HEK293 (cell line): ENCODE data around the gene RPS23.

Experiments used
- BCL11A ChIP-seq: fragments of 450-650 bp; formaldehyde crosslinking; IDR thresholded peaks from 2 replicates; pipeline ENCODE4 v1.5.1; 2016; ENCODE audit warnings: low read depth, missing biosample characterization, missing genetic modification characterization
- GLI2 ChIP-seq: fragments of 450-650 bp; formaldehyde crosslinking; IDR thresholded peaks from 2 replicates; pipeline ENCODE4; 2017; ENCODE audit warnings: missing biosample characterization, missing genetic modification characterization, low read depth, borderline replicate concordance
- HOXC10 ChIP-seq: sonication (generic); formaldehyde crosslinking; IDR thresholded peaks from 2 replicates; pipeline ENCODE4 v1.8.1; 2023; ENCODE audit warnings: mild to moderate bottlenecking, missing genetic modification reagents
- KLF8 ChIP-seq: fragments of 450-650 bp; formaldehyde crosslinking; IDR thresholded peaks from 2 replicates; pipeline ENCODE4 v1.5.1; 2016; ENCODE audit warnings: missing biosample characterization, missing genetic modification characterization
- KLF9 ChIP-seq: fragments of 450-650 bp; formaldehyde crosslinking; IDR thresholded peaks from 2 replicates; pipeline ENCODE4 v1.5.1; 2016; ENCODE audit warnings: missing biosample characterization, missing genetic modification characterization, low read depth
- OSR2 ChIP-seq: fragments of 450-650 bp; formaldehyde crosslinking; IDR thresholded peaks from 2 replicates; pipeline ENCODE4 v1.5.1; 2016; ENCODE audit warnings: missing biosample characterization, missing genetic modification characterization
- RBAK ChIP-seq: fragments of 450-650 bp; formaldehyde crosslinking; IDR thresholded peaks from 2 replicates; pipeline ENCODE4 v1.5.1; 2016; ENCODE audit warnings: missing biosample characterization, missing genetic modification characterization
- SALL2 ChIP-seq: fragments of 450-650 bp; formaldehyde crosslinking; IDR thresholded peaks from 2 replicates; pipeline ENCODE4 v1.5.0; 2017; ENCODE audit warnings: missing biosample characterization, mild to moderate bottlenecking, missing genetic modification characterization, borderline replicate concordance
- TCF7L2 ChIP-seq: IDR thresholded peaks from 2 replicates; pipeline ENCODE4 v1.6.1; 2011; ENCODE audit warnings: low read depth, mild to moderate bottlenecking, inconsistent platforms, low read length, moderate library complexity, borderline replicate concordance
- YY1 ChIP-seq: fragments of 450-650 bp; formaldehyde crosslinking; IDR thresholded peaks from 2 replicates; pipeline ENCODE4 v1.5.1; 2018; ENCODE audit warnings: missing biosample characterization, missing genetic modification characterization
- YY2 ChIP-seq: fragments of 450-650 bp; formaldehyde crosslinking; IDR thresholded peaks from 2 replicates; pipeline ENCODE4 v1.5.1; 2016; ENCODE audit warnings: missing biosample characterization, missing genetic modification characterization
- ZFP41 ChIP-seq: fragments of 450-650 bp; formaldehyde crosslinking; IDR thresholded peaks from 2 replicates; pipeline ENCODE4 v1.5.1; 2016; ENCODE audit warnings: missing biosample characterization, missing genetic modification characterization, borderline replicate concordance
- ZIC2 ChIP-seq: fragments of 450-650 bp; formaldehyde crosslinking; IDR thresholded peaks from 2 replicates; pipeline ENCODE4 v1.5.1; 2016; ENCODE audit warnings: missing biosample characterization, missing genetic modification characterization
- ZNF211 ChIP-seq: fragments of 450-650 bp; formaldehyde crosslinking; IDR thresholded peaks from 2 replicates; pipeline ENCODE4 v1.5.1; 2016; ENCODE audit warnings: low read depth, missing biosample characterization, missing genetic modification characterization
- ZNF311 ChIP-seq: fragments of 450-650 bp; formaldehyde crosslinking; IDR thresholded peaks from 2 replicates; pipeline ENCODE4 v1.5.1; 2017; ENCODE audit warnings: missing biosample characterization, missing genetic modification characterization, borderline replicate concordance
- ZNF335 ChIP-seq: fragments of 450-650 bp; formaldehyde crosslinking; conservative IDR thresholded peaks from 2 replicates; pipeline ENCODE4 v1.5.1; 2016; ENCODE audit warnings: missing biosample characterization, missing genetic modification characterization
- ZNF366 ChIP-seq: fragments of 450-650 bp; formaldehyde crosslinking; conservative IDR thresholded peaks from 2 replicates; pipeline ENCODE4 v1.5.1; 2016; ENCODE audit warnings: missing biosample characterization, missing genetic modification characterization
- ZNF37A ChIP-seq: fragments of 450-650 bp; IDR thresholded peaks from 2 replicates; pipeline ENCODE4 v1.5.1; 2018; ENCODE audit warnings: missing biosample characterization, missing genetic modification characterization
- ZNF521 ChIP-seq: fragments of 450-650 bp; formaldehyde crosslinking; IDR thresholded peaks from 2 replicates; pipeline ENCODE4 v1.5.1; 2017; ENCODE audit warnings: missing biosample characterization, mild to moderate bottlenecking, missing genetic modification characterization
- ZNF548 ChIP-seq: fragments of 450-650 bp; formaldehyde crosslinking; IDR thresholded peaks from 2 replicates; pipeline ENCODE4 v1.5.1; 2016; ENCODE audit warnings: missing biosample characterization, missing genetic modification characterization
- ZNF580 ChIP-seq: fragments of 450-650 bp; formaldehyde crosslinking; IDR thresholded peaks from 2 replicates; pipeline ENCODE4 v1.5.1; 2016; ENCODE audit warnings: missing biosample characterization, missing genetic modification characterization
- ZNF596 ChIP-seq: fragments of 450-650 bp; IDR thresholded peaks from 2 replicates; pipeline ENCODE4 v1.5.0; 2018; ENCODE audit warnings: missing biosample characterization, mild to moderate bottlenecking, missing genetic modification characterization, moderate library complexity
- ZNF621 ChIP-seq: fragments of 450-650 bp; formaldehyde crosslinking; IDR thresholded peaks from 2 replicates; pipeline ENCODE4 v1.5.1; 2017; ENCODE audit warnings: missing biosample characterization, missing genetic modification characterization
- ZNF670 ChIP-seq: fragments of 450-650 bp; formaldehyde crosslinking; IDR thresholded peaks from 2 replicates; pipeline ENCODE4 v1.5.1; 2016; ENCODE audit warnings: missing biosample characterization, missing genetic modification characterization, low read depth
- ZNF776 ChIP-seq: fragments of 450-650 bp; formaldehyde crosslinking; IDR thresholded peaks from 2 replicates; pipeline ENCODE4 v1.5.0; 2017; ENCODE audit warnings: missing biosample characterization, missing genetic modification characterization, borderline replicate concordance
- ZNF777 ChIP-seq: fragments of 450-650 bp; formaldehyde crosslinking; IDR thresholded peaks from 2 replicates; pipeline ENCODE4 v1.5.1; 2017; ENCODE audit warnings: missing biosample characterization, missing genetic modification characterization, borderline replicate concordance
- ZNF791 ChIP-seq: fragments of 450-650 bp; formaldehyde crosslinking; IDR thresholded peaks from 2 replicates; pipeline ENCODE4 v1.5.1; 2016; ENCODE audit warnings: missing biosample characterization, missing genetic modification characterization
- ZNF792 ChIP-seq: fragments of 450-650 bp; formaldehyde crosslinking; IDR thresholded peaks from 2 replicates; pipeline ENCODE4 v1.5.1; 2016; ENCODE audit warnings: missing biosample characterization, missing genetic modification characterization
- ZNF830 ChIP-seq: fragments of 450-650 bp; IDR thresholded peaks from 2 replicates; pipeline ENCODE4 v1.5.0; 2018; ENCODE audit warnings: missing biosample characterization, missing genetic modification characterization, low read depth, mild to moderate bottlenecking, moderate library complexity
- ZSCAN4 ChIP-seq: fragments of 450-650 bp; formaldehyde crosslinking; IDR thresholded peaks from 2 replicates; pipeline ENCODE4 v1.5.1; 2017; ENCODE audit warnings: missing biosample characterization, missing genetic modification characterization
- TF ChIP-seq, protein P1 (sequence below): IDR thresholded peaks from 2 replicates; pipeline ENCODE4 v1.6.1; 2011; ENCODE audit warnings: mild to moderate bottlenecking, low read depth, low read length, borderline replicate concordance
- TF ChIP-seq, protein P2 (sequence below): fragments of 450-650 bp; formaldehyde crosslinking; IDR thresholded peaks from 2 replicates; pipeline ENCODE4 v1.5.1; 2016; ENCODE audit warnings: missing biosample characterization, missing genetic modification characterization, low read depth
- TF ChIP-seq, protein P3 (sequence below): fragments of 450-650 bp; formaldehyde crosslinking; IDR thresholded peaks from 2 replicates; pipeline ENCODE4 v1.5.1; 2017; ENCODE audit warnings: missing biosample characterization, missing genetic modification characterization
- TF ChIP-seq, protein P4 (sequence below): fragments of 450-650 bp; formaldehyde crosslinking; IDR thresholded peaks from 2 replicates; pipeline ENCODE4 v1.5.1; 2016; ENCODE audit warnings: missing biosample characterization, missing genetic modification characterization, low read depth

RPS23 gene

GRCh38 chr5:82277987-82278710 lies at the start of gene RPS23 (continued):
- TF ChIP-seq RBAK (tag by site-specific recombination): no peak
- no peak for TF ChIP-seq TCF7L2
- peak; percentile 100 for TF ChIP-seq ZNF335 (tag by site-specific recombination)
- no peak for TF ChIP-seq ZNF521 (tag by site-specific recombination)
- no peak for TF ChIP-seq ZNF37A (tag by site-specific recombination)
- TF ChIP-seq ZNF830 (tag by site-specific recombination): no peak
- no peak for TF ChIP-seq HOXC10
- TF ChIP-seq ZNF211: no peak
- TF ChIP-seq SALL2 (tag by site-specific recombination): no peak
- TF ChIP-seq, protein P1, sequence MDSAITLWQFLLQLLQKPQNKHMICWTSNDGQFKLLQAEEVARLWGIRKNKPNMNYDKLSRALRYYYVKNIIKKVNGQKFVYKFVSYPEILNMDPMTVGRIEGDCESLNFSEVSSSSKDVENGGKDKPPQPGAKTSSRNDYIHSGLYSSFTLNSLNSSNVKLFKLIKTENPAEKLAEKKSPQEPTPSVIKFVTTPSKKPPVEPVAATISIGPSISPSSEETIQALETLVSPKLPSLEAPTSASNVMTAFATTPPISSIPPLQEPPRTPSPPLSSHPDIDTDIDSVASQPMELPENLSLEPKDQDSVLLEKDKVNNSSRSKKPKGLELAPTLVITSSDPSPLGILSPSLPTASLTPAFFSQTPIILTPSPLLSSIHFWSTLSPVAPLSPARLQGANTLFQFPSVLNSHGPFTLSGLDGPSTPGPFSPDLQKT: no peak
- TF ChIP-seq GLI2 (tag by site-specific recombination): no peak
- TF ChIP-seq, protein P2, sequence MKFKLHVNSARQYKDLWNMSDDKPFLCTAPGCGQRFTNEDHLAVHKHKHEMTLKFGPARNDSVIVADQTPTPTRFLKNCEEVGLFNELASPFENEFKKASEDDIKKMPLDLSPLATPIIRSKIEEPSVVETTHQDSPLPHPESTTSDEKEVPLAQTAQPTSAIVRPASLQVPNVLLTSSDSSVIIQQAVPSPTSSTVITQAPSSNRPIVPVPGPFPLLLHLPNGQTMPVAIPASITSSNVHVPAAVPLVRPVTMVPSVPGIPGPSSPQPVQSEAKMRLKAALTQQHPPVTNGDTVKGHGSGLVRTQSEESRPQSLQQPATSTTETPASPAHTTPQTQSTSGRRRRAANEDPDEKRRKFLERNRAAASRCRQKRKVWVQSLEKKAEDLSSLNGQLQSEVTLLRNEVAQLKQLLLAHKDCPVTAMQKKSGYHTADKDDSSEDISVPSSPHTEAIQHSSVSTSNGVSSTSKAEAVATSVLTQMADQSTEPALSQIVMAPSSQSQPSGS (tag by site-specific recombination): no peak
- peak; percentile 32 for TF ChIP-seq ZNF366 (tag by site-specific recombination)
- TF ChIP-seq BCL11A (tag by site-specific recombination): no peak
- no peak for TF ChIP-seq ZNF792 (tag by site-specific recombination)
- TF ChIP-seq KLF9 (tag by site-specific recombination): peak; percentile 65
- TF ChIP-seq ZNF776: no peak
- TF ChIP-seq, protein P3, sequence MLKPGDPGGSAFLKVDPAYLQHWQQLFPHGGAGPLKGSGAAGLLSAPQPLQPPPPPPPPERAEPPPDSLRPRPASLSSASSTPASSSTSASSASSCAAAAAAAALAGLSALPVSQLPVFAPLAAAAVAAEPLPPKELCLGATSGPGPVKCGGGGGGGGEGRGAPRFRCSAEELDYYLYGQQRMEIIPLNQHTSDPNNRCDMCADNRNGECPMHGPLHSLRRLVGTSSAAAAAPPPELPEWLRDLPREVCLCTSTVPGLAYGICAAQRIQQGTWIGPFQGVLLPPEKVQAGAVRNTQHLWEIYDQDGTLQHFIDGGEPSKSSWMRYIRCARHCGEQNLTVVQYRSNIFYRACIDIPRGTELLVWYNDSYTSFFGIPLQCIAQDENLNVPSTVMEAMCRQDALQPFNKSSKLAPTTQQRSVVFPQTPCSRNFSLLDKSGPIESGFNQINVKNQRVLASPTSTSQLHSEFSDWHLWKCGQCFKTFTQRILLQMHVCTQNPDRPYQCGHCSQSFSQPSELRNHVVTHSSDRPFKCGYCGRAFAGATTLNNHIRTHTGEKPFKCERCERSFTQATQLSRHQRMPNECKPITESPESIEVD (tag by site-specific recombination): no peak
- TF ChIP-seq ZNF596 (tag by site-specific recombination): no peak
- TF ChIP-seq ZIC2 (tag by site-specific recombination): peak; percentile 47; the same call in 1 of the 2 replicates
- TF ChIP-seq, protein P4, sequence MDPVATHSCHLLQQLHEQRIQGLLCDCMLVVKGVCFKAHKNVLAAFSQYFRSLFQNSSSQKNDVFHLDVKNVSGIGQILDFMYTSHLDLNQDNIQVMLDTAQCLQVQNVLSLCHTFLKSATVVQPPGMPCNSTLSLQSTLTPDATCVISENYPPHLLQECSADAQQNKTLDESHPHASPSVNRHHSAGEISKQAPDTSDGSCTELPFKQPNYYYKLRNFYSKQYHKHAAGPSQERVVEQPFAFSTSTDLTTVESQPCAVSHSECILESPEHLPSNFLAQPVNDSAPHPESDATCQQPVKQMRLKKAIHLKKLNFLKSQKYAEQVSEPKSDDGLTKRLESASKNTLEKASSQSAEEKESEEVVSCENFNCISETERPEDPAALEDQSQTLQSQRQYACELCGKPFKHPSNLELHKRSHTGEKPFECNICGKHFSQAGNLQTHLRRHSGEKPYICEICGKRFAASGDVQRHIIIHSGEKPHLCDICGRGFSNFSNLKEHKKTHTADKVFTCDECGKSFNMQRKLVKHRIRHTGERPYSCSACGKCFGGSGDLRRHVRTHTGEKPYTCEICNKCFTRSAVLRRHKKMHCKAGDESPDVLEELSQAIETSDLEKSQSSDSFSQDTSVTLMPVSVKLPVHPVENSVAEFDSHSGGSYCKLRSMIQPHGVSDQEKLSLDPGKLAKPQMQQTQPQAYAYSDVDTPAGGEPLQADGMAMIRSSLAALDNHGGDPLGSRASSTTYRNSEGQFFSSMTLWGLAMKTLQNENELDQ (tag by site-specific recombination): no peak
- TF ChIP-seq ZNF580 (tag by site-specific recombination): no peak
- no peak for TF ChIP-seq ZSCAN4 (tag by site-specific recombination)
- TF ChIP-seq OSR2 (tag by site-specific recombination): no peak
- TF ChIP-seq YY1 (tag by site-specific recombination): no peak
- no peak for TF ChIP-seq ZNF621
- no peak for TF ChIP-seq ZNF777 (tag by site-specific recombination)
- TF ChIP-seq ZNF311 (tag by site-specific recombination): no peak
- 0 out of 2 replicates have a peak, but pooled peaks have one; percentile 51 for TF ChIP-seq KLF8
- TF ChIP-seq ZNF548 (tag by site-specific recombination): no peak
- no peak for TF ChIP-seq YY2 (tag by site-specific recombination)
- TF ChIP-seq ZFP41 (tag by site-specific recombination): no peak
- TF ChIP-seq ZNF791 (tag by site-specific recombination): no peak
- TF ChIP-seq ZNF670 (tag by site-specific recombination): no peak
